DMS 273 (cell line): ENCODE results near the gene PGS1.
"Not testable (repeated sequence)": the region's sequence is repeated elsewhere in the genome, so short reads cannot be mapped to it uniquely, and the experiment has no call there.

Source experiments
- DNase-seq: peaks from one replicate; lab custom pipeline; 2025; ENCODE audit not compliant: unreplicated experiment; lab: John Stamatoyannopoulos, UW

PGS1 gene

GRCh38 chr17:78444392-78444791 is 65.9 kb downstream of the PGS1 start:
- DNase-seq: no peak

DNA sequence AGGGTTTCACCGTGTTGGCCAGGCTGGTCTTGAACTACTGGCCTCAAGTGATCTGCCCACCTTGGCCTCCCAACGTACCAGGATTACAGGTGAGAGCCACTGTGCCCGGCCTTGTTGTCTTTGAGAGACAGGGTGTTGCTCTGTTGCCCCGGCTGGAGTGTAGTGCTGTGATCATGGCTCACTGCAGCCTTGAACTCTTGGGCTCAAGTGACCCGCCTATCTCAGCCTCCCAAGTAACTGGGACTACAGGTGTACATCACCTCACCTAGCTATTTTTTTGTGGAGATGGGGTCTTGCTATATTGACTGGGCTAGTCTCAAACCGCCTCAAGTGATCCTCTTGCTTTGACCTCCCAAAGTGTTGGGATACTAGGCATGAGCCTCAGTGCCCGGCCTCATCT is 68.4 kb downstream of the PGS1 start:
- DNase-seq: no peak

DNA sequence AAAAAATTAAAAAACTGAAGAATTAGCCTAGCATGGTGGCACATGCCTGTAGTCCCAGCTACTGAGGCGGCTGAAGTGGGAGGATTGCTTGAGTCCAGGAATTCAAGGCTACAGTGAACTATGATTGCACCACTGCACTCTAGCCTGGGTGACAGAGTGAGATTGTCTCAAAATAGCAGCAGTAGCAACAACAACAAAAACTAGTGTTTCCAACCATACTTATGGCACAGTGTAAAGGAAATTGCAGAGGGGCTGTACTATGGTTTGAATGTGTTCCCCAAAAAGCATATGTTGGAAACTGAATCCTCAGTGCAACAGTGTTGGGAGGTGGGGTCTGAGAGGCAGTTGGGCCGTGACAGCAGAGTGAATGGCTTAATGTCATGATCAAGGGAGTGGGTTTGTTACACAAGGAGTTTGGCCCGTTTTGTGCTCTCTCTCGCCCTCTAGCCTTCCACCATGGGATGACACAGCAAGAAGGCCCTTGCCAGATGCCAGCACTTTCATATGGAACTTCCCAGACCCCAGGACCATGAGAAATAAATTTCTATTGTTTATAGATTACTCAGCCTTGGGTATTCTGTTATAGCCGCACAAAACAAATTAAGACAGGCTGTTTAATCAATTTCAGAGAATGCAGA is 70.0 kb downstream of the PGS1 start:
- peak; percentile 40 for DNase-seq

- peak; percentile 41 for DNase-seq
These were observed 71.6 kb downstream of the PGS1 start for GRCh38 chr17:78449983-78450595.

- peak; percentile 57 for DNase-seq
These were observed 72.4 kb downstream of the PGS1 start for GRCh38 chr17:78450696-78451345.

- no peak for DNase-seq
These were observed 73.3 kb downstream of the PGS1 start for GRCh38 chr17:78451753-78452152.

DNA sequence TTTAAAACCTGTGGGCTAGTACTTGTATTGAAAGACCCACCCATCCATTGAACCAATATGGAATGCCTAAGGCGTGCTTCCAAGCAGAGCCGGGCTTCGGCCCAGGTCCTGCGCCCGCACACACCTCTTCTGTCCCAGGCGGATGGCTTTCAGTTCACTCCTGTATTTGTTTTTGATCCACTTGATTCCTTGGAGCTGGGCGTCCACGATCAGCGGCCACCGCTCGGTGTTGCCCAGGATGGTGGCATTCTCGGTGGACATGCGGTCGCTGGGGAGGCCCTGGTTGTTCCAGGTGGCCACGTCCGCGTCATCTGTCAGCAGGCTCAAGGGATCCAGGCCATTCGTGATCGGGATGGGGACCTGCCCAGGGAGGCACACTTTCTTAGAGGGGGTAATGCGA is 75.9 kb downstream of the PGS1 start:
- DNase-seq: no peak

- DNase-seq: no peak
These were observed 79.6 kb downstream of the PGS1 start for GRCh38 chr17:78458091-78458490.

DNA sequence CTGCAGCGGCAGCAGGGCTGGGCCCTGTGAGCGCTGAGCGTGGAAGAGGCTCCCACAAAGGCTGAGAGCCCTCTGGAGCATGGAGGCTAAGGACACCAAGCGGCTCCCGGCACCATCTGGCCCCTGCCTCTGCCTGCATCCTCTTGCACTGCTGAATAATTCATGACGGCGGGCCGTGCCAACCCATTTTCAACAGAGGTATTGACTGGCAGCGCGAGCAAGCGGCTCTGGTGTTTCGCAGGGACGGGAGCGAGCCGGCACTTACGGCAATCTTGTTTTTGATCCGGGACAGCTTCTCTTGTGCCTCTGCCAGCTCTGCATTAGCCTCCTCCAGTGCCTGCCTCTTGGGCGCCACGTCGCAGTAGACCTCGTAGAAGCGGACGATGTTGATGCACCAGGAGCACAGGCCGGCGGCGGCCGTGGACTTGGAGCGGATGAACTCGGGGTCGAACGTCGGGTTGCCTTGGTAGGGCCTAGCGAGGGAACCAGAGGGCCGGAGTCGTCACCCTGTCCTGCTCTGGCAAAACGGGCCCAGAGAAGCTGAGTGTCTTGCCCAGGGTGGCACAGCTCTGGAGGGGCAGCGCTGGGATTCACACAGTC is 80.4 kb downstream of the PGS1 start:
- DNase-seq: peak; percentile 96

- DNase-seq: no peak
These were observed 81.2 kb downstream of the PGS1 start for GRCh38 chr17:78459696-78460095.

GRCh38 chr17:78460176-78460675 is 81.8 kb downstream of the PGS1 start:
- no peak for DNase-seq

DNA sequence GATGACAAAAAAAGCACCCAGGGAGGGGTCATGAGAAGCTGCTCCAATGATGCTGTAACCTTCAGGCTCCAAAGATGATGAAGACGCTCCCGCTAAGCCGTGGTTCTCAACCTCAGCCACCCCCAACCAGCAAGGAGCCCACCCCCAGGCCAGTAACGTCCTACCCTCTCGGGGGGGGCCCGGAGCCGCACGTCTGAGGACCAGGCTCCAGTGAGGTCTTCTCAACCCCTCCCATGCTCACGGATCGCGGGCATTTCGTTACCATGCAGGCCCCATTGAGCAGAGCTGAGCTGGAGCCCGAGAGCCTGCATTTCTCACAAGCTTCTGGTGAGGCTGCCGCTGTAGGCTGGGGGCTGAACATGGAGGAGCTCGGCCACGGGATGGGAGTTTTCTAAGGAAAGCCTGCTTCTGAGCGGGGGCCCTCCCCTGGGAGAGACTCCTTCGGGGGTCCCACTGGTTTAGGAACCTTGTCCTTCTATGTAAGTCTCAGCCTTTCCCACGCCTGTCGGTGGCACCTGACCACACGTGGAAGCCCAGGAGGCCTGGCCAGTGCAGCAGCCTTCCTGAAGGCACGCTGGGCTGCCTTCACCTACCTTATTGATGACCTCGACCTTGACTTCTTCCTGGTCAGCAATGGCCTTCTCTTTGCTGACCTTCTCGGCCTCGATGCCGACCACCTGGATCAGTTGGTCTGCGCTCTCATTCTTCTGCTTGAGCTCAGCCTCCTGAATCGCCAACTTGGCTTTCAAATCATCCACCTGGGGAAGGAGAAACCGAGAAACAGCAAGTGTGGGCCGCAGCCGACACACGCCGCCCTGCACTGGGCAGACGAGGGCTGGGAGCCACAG is 82.7 kb downstream of the PGS1 start:
- no peak for DNase-seq

DNA sequence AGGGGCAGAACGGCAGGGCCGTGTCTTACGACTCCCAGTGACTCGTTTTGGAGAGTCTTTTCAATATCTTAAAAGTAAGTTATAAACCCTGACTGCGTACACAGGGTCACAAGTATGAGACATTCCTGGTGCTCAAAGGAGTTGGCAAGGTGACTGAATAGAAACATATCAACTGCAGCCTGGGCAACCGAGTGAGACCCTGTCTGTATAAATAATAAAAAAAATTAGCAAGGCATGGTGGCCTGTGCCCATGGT is 83.3 kb downstream of the PGS1 start:
- DNase-seq: no peak

DNA sequence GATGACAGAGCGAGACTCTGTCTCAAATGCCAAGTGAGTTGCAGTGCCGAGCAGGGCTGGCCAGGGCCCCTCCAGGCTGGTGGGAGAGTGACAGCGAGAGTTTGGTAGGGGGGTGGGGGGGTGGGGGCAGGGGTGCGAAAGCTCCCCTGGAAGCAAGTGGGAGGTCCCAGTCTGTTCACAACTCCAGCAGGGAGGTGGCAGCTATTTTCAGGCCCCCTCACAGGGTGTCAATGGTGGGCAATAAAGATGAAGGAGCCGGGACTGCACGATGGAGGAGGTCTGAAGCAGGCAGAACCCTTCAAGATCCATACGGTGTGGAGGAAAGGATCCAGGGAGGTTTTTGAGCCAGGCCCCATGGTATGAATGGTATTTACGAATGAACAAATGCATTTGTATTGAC is 83.7 kb downstream of the PGS1 start:
- DNase-seq: no peak

DNA sequence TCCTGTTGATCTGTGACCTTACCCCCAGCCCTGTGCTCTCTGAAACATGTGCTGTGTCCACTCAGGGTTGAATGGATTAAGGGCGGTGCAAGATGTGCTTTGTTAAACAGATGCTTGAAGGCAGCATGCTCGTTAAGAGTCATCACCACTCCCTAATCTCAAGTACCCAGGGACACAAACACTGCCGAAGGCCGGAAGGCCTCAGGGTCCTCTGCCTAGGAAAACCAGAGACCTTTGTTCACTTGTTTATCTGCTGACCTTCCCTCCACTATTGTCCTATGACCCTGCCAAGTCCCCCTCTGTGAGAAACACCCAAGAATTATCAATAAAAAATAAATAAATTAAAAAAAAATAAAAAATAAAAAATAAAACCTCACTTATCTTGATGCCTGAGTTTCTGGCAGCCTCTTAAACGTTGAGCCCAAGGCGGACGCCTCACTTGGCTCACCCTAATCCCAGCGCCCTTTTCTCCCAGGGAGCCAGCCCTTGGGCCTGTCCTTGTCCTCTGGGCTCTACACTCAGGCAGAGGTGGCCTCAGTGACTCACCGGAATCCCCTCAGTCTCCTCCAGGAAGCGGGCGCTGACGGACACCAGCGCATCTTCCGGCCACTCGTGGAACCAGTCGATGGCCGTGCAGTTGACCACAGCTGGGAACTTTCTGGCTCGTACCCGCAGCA is 87.8 kb downstream of the PGS1 start:
- DNase-seq: not testable (repeated sequence)

DNA sequence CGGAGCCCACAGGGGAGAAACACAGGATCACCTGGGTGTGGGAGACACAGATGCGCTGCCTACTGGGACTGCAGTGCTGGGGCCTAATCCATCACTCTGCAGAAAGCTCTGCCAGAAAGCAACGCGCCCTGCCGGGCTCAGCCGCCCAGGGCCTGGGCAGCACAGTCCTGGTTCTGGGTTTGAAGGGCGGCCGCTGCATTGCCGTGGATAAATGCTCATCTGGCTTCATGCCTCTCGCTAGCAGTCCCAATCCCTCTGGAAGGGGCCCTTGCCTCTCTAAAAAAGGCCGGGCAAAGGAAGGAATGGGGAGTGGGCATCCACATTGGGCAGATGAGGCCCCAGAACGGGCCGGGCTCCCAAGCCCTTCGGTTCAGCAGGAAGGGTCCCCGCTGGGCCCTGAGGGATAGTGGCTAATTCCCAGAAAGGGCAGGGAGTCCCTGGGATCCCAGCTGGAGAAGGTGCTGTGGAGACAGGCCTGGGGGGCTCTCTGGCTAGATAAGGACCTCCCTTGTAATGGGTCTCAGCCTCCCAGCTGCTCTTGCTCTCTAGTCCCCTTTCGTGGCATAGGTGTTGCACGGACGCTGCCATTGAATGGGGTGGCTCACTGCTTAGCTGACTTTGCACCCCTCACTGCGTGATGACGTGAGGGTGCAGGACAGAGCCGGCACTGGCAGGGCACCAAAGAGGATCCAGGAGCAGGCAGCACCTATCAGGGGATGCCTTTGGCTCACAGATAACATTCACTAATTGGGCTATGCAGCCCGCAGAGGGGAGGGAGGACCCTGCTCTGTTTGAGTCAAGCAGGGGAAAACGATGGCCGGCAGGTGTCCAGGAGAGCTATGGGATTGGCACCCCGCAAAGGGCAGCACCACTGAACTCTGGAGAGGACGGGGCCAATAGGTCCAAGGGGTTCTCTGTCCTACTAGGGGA is 88.6 kb downstream of the PGS1 start:
- DNase-seq: no peak

DNA sequence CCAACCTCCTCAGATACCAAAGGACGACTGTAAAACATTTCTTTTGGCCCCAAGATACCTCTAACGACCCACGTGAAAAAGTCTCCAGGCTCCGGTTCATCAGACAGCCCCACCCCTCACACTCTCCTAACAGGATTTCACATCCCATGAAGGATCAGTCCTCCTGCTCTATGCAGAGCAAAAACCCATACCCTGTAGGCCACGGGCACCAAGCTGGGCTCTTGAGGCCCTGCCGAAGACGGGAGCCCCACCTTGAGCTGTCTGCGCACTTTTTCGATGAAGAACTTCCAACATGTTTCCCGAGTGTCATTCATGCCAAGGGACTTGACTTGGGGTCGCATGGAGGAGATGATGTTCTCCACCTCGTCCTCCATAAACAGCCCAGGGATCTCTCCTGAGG is 89.9 kb downstream of the PGS1 start:
- no peak for DNase-seq

- DNase-seq: no peak
These were observed 91.0 kb downstream of the PGS1 start for GRCh38 chr17:78469443-78469842.

DNA sequence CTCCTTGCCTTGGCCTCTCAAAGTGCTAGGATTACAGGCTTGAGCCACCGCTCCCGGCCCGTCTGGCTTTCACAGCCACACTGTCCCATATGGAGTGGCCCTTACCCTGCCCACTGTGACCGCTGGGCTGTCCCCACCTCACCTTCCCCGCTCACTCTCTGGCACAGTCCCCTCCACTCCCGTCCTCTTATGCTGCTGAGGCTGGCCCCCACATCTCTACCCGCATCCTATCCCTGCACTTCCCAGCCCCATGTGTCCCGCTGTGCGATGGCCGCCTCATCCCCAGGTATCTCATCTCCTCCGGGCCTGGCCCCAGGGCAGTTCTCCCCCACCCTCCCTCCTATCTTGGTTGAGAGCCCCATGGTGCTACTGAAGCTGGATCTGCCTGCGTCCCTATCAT is 93.2 kb downstream of the PGS1 start:
- no peak for DNase-seq
